Measurements from ENCODE around the gene ARL6IP5. TPM values are rescaled to one million over a fixed set of nuclear protein-coding genes. Genes with fewer than 3 reads are reported as not detected.

ARL6IP5 gene
- total and polyA plus RNA-seq, 2 of the 13 experiments (the other 11 are each of a cell fraction or from before 2014, with no cell fraction given) = 23.7 to 29.6 TPM

DNA sequence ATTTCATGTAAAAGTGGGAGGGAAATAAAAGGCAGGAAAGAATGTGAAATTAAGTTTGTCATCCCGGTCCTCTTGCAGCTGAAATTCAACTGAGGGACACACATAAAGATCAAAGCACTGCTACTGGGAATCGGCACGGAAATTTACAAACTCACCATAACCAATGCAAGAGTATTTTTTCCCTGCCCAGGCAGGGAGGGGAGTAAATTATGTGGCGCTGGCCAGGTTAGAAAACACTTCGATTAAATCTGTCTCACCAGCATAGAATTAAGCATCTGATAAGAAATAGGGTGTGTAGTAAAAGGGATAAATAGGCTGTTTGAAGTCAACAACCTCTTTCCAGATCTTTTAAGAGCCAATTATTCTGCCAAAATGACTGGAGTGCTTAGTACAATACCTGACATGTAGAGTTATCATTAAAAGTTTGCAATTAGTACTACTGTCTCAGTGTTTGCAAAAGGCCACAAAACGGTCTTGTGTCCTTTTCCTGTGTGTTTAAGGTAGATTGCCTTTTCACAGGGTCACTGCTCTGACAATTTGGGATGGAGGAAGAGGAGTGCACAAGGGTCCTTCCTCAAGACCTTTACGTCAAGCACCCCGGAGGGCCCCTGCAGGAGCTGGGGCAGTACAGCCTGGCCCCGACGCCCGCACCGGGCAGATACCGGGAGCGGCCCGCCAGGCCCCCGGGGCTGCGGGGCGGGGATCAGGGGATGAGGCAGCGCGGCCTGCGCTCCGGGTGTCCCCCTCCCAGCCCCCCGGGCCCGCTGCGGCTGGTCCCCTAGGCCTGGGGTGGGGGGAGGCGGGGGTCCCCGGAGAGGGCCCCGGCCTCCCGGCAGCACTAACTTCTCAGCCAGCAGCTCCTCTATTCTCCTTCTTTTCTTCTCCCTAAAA lies 5.2 kb upstream of the ARL6IP5 start:
- Histone ChIP-seq H3K79me2 (ENCODE audit: insufficient read depth, low read length) (peaks cover 28% of the 10 kb centered on the region), H3K9me3 (ENCODE audit: low read length) (no peaks in the 10 kb centered on the region), H4K20me1 (ENCODE audit: insufficient read depth, low read length) (no peaks in the 10 kb centered on the region), H3K4me2 (ENCODE audit: low read depth, low read length) (peak overlapping the region; percentile 78), H3K36me3 (replicated peaks in 1 of 2; ENCODE audit: control insufficient read depth in 1 of 2, insufficient read depth in 2 of 2, low read length in 2 of 2) (no peaks in the 10 kb centered on the region), H3K4me1 (ENCODE audit: insufficient read depth, low read length) (peaks cover 52% of the 10 kb centered on the region), H3K4me3 (replicated peaks in 1 of 3; ENCODE audit: insufficient read depth in 1 of 3, low read depth in 2 of 3, low read length in 3 of 3) (peak overlapping the region; percentile 61 to 86 (median 71)), H3K9ac (ENCODE audit: insufficient read depth, low read depth, low read length) (peak overlapping the region; percentile 86), H3K27me3 (ENCODE audit: control insufficient read depth in 1 of 2, insufficient read depth in 2 of 2, low read length in 2 of 2) (no peaks in the 10 kb centered on the region; a peak in 1 of 5 replicates), H3K27ac (ENCODE audit: extremely low read length, insufficient read depth, low read length) (peak overlapping the region; percentile 63), H2AFZ (ENCODE audit: low read length) (no peak overlapping the region)
- DNase-seq (ENCODE audit: low spot score) (peak; percentile 35), ATAC-seq (peak; percentile 72), FAIRE-seq (no peak)
- TSS peak; percentile 73 for BruUV-seq (replicated peaks)
- POLR2A ChIA-PET = interaction anchor here (0.9 to 1.9 kb wide), 4 partner anchors 16 to 121 kb away, joined by 3 to 9 read pairs (median 4); partner anchors contain the start of genes EOGT and TMF1
- CTCF ChIA-PET (ENCODE audit: low intra/inter-chr PET ratio, low total read pairs) = no interaction called here
- in situ Hi-C loops (cut with HindIII; ENCODE audit: extremely low pct_ligation_motif_present, low pct_unique_long_range_greater_than_20kb) = no loop called here
- intact Hi-C loops (cut with micrococcal nuclease; ENCODE audit: unreplicated experiment) = loop anchor here (1.0 kb wide), 1 partner anchor 27 kb away; the partner anchor contains the start of gene TMF1
- 6% methylated on average over 12 of the region's 29 CpGs for WGBS (ENCODE audit: low lambda C conversion rate)
- TF ChIP-seq ASH2L (IDR thresholded peaks at IDR 0.05; ENCODE audit: insufficient read length, low read depth, low read length) (peak; percentile 59), SSRP1 (CRISPR knock-in tag; IDR thresholded peaks at IDR 0.05) (0 out of 2 replicates have a peak, but pooled peaks have one; percentile 11), KLF15 (CRISPR knock-in tag; IDR thresholded peaks at IDR 0.05; ENCODE audit: borderline replicate concordance) (no peak), ZNF230 (CRISPR knock-in tag; IDR thresholded peaks at IDR 0.05) (0 out of 2 replicates have a peak, but pooled peaks have one; percentile 49), POLR2A (IDR thresholded peaks at IDR 0.05; ENCODE audit: insufficient read depth in 1 of 2, low read depth in 2 of 2, low read length in 2 of 2) (peak in 1 of 2 experiments; percentile 41; a peak in 1 of 4 replicates), ZNF747 (CRISPR knock-in tag; IDR thresholded peaks at IDR 0.05; ENCODE audit: borderline replicate concordance) (no peak), ZNF337 (CRISPR knock-in tag; IDR thresholded peaks at IDR 0.05; ENCODE audit: borderline replicate concordance, low read depth) (no peak), SOX6 (IDR thresholded peaks at IDR 0.05) (no peak), SOX6 (CRISPR knock-in tag; IDR thresholded peaks at IDR 0.05) (0 out of 2 replicates have a peak, but pooled peaks have one; percentile 20), ZNF121 (CRISPR knock-in tag; IDR thresholded peaks at IDR 0.05) (peak; percentile 28; the same call in 1 of the 2 replicates), POLR2AphosphoS5 (IDR thresholded peaks at IDR 0.05; ENCODE audit: low read depth, low read length) (peak; percentile 23; the same call in 1 of the 2 replicates)
- TF ChIP-seq, protein P1, sequence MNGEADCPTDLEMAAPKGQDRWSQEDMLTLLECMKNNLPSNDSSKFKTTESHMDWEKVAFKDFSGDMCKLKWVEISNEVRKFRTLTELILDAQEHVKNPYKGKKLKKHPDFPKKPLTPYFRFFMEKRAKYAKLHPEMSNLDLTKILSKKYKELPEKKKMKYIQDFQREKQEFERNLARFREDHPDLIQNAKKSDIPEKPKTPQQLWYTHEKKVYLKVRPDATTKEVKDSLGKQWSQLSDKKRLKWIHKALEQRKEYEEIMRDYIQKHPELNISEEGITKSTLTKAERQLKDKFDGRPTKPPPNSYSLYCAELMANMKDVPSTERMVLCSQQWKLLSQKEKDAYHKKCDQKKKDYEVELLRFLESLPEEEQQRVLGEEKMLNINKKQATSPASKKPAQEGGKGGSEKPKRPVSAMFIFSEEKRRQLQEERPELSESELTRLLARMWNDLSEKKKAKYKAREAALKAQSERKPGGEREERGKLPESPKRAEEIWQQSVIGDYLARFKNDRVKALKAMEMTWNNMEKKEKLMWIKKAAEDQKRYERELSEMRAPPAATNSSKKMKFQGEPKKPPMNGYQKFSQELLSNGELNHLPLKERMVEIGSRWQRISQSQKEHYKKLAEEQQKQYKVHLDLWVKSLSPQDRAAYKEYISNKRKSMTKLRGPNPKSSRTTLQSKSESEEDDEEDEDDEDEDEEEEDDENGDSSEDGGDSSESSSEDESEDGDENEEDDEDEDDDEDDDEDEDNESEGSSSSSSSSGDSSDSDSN (CRISPR knock-in tag; IDR thresholded peaks at IDR 0.05) = peak; percentile 41; the same call in 1 of the 2 replicates
- TF ChIP-seq, protein P2, sequence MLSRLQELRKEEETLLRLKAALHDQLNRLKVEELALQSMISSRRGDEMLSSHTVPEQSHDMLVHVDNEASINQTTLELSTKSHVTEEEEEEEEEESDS (CRISPR knock-in tag; IDR thresholded peaks at IDR 0.05; ENCODE audit: borderline replicate concordance) = no peak
- TF ChIP-seq, protein P3, sequence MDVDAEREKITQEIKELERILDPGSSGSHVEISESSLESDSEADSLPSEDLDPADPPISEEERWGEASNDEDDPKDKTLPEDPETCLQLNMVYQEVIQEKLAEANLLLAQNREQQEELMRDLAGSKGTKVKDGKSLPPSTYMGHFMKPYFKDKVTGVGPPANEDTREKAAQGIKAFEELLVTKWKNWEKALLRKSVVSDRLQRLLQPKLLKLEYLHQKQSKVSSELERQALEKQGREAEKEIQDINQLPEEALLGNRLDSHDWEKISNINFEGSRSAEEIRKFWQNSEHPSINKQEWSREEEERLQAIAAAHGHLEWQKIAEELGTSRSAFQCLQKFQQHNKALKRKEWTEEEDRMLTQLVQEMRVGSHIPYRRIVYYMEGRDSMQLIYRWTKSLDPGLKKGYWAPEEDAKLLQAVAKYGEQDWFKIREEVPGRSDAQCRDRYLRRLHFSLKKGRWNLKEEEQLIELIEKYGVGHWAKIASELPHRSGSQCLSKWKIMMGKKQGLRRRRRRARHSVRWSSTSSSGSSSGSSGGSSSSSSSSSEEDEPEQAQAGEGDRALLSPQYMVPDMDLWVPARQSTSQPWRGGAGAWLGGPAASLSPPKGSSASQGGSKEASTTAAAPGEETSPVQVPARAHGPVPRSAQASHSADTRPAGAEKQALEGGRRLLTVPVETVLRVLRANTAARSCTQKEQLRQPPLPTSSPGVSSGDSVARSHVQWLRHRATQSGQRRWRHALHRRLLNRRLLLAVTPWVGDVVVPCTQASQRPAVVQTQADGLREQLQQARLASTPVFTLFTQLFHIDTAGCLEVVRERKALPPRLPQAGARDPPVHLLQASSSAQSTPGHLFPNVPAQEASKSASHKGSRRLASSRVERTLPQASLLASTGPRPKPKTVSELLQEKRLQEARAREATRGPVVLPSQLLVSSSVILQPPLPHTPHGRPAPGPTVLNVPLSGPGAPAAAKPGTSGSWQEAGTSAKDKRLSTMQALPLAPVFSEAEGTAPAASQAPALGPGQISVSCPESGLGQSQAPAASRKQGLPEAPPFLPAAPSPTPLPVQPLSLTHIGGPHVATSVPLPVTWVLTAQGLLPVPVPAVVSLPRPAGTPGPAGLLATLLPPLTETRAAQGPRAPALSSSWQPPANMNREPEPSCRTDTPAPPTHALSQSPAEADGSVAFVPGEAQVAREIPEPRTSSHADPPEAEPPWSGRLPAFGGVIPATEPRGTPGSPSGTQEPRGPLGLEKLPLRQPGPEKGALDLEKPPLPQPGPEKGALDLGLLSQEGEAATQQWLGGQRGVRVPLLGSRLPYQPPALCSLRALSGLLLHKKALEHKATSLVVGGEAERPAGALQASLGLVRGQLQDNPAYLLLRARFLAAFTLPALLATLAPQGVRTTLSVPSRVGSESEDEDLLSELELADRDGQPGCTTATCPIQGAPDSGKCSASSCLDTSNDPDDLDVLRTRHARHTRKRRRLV (CRISPR knock-in tag; IDR thresholded peaks at IDR 0.05) = peak; percentile 83; the same call in 1 of the 2 replicates

Measured in HepG2 (cell line).